ENCODE measurements around the gene SYNJ2.

The SYNJ2 gene

DNA sequence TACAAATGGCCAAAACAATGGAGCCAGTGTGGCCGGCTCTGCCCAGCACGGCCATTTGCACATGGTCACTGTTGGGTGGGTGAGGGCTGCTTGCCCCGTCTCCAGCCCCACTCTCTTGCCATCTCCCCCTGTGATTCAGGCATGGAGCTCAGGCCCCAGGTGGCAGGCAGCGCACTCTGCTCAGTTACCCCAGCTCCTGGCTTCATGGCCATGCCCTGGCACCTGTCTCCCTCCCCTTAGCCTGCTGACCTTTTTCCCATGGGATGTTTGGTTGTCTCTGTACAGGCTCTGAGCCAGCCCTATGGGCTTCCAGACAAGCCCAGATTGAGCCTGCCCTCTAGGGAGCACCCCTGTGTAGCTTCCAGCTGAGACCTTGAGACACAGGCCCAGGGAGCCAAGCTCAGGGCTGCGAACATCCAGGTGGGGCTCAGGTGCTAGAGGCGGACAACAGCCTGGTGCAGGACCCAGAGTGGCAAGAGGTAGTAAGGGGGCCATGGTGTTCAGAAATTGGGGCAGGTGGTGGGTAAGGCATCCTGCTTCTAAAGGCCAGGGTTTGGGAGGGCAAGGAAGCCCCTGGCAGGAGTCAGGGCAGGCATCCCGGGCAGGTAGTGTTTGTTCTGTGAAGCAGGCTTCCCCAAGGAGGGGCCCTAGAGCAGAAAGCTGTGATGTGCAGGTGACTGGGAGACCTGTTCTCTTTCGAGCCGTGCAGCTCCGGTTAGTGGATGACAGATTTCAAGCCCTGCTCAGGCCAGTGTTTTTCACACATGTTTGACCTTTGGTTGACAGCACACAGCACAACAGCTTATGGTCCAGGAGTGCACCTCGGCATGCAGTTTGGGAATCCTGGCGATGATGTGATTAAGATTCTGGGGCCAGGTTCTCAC lies 17.7 kb downstream of the SYNJ2 start:
- FAIRE-seq: no peak

DNA sequence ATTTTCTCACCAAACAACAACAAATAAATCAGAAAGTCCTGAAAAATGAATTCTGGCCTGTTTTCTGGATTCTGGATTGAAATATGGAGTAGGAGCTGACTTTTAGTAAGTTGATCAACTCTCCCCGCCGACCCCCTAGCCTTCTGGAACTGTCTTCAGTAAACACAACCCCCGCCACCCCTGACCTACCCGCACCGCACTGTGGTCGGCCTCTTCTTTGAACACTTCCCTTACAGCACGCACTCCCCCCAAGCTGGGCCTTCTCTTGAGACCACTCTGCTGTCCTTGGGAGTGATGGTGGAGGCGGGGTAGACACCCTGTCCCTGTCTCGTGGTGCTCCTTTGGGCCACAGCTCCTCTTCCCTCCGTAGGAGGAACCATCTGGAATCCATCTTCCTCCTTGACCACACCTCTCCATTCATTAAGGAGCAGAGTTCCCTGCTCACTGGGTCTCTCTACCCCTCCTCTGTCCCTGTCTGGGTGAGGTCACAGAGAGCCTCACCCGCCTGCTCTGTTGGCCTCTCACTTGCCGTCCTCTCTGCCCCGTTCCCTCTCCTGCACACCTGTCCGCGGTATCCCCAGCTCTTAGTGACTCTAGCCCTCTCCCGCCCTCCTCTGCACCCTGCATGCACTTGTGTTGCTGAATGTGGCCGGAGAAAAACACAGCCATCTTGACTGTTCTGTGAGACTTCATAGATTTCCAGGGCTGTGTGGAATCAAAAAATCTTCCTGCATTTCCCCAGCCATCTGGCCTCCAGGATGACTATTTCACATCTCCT lies 19.1 kb downstream of the SYNJ2 start:
- FAIRE-seq: no peak

DNA sequence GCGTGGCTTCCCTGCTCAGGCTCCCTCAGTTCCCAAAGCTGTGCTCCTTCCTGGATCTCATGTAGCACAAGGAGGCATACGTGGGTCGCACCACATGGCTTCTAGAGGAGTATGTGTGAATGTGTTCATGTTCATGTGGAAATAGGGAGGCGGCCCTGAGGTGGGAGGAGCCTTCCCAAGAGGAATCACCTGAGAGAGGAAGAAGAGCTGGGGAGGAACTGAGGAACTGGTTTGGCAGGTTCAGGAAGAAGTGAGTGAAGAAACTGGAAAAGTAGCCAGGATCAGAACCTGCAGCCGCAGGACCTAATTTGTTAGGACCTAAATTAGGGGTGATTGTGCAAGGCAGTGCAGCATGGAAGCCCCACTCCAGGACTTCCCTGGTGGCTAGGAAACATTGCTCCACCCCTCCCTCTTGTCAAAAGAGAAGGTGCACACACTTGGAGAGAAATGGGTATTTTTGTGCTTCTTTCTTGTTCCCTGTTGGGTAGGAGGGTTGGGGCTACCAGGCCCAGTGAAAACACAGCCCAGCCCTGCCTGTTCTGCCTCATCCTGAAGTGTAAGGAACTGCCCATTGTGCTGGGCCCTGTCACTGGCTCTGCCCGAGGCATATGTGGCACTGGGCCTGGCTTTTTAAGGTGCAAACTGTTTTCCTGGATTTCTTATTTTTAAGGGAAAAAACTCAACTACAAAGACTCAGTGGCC lies 20.7 kb downstream of the SYNJ2 start:
- FAIRE-seq: no peak

DNA sequence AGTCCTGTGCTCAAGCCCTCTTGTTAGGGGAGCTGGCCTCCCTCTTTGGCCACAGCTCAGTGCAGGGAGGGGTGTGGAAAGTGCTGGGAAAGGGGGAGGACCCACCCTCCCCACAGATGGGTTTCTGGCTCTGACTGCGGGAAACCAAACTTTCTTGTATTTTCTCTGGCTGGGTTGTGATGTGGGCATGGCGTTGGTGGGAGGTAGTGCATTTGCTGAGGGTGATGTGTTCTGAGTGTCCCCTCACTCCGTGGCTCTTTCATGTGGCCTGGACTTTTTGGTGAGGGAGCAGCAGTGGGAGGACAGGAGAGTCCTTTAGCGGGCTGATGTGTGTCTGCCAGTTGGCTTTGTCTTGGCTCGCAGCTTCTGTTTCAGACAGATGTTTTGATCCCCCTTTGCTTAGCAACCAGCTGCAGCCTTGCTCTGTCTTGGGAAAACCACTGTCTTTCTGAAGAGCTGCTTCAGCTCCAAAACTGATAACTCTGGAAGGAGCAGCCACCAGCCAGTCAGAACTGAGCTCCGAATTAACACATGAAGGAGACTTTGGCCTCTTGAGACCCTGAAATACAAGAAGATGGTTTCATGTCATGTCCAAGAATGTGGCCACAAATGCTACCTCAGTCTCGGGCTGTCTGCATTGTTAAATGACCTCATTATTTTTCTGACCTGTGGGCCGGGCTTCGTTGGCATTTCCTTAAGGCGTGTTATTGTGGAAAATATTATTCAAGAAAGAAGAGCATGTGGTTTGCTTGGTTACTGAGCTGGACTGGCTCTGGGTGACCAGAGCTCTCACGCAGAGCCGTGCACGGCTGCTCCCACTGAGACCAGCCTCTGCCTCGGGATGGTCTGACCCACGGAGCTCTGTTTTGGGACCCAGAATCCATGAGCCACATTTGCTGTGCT lies 21.5 kb downstream of the SYNJ2 start:
- FAIRE-seq: no peak

DNA sequence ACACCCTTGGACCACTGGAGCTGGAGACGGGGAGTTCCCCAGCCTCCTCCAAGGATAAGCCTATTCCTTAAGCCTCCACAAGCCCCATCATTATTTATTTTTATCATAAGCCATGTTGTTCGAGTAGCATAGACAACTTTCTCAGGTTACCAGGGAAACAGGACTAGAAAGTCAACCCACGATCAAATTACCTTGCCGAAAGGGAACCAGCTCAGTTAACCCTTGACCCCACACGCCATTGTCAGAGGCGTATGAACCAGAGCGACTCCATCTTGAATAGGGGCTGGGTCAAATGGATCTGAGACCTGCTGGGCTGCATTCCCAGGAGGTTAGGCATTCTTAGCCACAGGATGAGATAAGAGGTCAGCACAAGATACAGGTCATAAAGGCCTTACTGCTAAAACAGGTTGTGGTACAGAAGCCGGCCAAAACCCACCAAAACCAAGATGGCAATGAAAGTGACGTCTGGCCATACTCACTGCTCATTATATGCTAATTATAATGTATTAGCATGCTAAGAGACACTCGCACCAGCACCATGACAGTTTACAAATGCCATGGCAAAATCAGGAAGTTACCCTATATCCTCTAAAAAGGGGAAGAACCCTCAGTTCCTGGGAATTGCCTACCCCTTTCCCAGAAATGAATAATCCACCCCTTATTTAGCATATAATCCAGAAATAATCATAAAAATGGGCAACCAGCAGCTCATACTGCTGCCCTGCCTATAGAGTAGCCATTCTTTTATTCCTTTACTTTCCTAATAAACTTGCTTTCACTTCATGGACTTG lies 22.4 kb downstream of the SYNJ2 start:
- no peak for FAIRE-seq

DNA sequence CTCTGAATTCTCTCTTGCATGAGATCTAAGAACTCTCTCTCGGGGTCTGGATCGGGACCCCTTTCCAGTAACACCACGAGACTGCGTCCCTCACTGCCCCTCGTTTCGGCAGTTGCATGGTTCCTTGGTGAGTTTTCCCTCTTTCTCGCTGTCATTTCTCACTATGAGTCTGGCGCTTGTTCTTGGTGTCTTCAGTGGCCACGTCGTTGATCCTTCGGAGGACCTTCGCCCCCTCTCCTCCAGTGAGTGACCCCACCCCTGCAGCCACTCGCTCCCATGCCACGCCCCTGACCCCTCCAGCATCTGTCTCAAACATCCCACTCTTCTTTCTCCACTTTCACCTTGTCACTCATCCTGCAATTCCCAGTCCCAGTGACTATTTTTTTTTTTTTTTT lies 23.0 kb downstream of the SYNJ2 start:
- FAIRE-seq: no peak

DNA sequence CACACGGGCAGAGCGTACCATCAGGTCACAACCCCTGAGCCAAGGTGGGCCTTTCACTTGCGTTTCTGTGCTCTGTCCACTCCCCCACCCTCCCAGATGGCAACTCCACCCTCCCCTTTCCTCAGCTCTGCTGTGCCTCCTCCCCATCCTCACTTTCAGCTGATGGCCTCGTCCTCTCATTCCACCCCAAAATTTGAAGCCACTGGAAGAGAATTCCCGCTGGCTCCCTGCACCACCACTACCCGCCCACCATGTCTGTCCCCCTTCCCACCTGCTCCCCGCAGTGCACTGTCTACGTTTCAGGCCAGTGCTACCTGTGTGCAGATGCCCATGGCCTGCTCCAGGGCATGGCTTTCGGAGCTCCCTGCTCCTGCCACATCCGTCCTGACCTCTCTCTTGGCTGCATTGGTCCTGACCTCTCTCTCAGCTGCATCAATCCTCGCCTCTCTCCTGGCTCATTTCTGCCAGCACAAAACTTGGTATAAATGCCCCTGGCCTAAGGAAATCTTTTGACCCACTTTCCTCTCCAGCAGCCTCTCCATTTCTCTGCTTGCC lies 24.0 kb downstream of the SYNJ2 start:
- no peak for FAIRE-seq

DNA sequence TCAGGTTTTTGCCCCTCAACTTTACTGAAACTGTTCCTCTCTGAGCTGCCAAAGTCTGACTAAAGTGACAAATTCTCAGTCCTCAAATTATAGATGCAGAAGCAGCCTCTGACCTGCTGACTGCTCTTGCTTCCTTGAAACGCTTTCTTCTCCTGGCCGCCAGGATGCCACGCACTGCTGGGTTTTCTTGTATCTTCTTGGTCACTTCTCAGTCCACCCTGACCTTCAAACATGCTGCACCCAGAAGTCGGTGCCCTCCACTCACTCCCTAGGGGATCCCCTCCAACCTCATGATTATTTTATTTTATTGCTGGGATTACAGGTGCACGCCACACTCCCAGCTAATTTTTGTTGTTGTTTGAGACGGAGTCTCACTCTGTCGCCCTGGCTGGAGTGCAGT lies 24.7 kb downstream of the SYNJ2 start:
- no peak for FAIRE-seq

DNA sequence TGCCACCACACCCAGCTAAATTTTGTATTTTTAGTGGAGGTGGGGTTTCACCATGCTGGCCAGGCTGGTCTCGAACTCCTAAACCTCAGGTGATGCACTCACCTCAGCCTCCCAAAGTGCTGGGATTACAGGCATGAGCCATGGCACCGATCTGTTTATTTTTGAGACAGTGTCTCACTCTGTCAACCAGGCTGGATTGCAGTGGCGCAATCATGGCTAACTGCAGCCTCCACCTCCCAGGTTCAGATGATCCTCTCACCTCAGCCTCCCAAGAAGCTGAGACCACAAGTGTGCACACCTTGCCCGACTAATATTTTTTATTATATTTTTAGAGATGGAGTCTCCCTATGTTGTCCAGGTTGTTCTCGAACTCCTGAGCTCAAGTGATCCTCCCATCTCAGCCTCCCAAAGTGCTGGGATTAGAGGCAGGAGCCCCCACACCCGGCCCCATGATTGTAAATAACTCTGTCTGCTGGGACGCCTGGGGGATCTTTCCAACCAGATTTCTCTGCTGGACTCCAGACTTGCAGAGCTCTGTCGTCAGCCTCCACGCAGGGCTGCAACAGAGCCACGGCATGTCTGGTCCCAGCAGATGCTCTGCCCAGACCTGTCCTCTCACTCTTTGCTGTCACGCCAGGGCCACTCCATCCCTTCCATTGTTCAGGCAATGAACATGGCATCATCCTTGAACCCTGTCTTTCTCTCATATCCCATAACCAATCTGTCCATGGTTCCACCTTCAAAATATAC lies 25.3 kb downstream of the SYNJ2 start:
- no peak for FAIRE-seq

DNA sequence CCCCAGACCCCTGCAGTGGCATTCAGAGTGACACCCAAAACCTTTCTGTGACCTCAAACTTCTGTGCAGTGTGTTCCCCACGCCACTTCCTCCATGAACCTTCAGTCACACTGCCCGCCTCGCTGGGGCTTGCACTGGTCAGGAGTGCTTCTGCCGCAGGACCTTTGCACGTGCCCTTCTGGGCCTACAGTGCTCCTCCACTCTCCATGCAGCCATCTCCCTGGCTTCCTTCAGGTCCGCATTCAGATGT lies 27.1 kb downstream of the SYNJ2 start:
- FAIRE-seq: no peak

DNA sequence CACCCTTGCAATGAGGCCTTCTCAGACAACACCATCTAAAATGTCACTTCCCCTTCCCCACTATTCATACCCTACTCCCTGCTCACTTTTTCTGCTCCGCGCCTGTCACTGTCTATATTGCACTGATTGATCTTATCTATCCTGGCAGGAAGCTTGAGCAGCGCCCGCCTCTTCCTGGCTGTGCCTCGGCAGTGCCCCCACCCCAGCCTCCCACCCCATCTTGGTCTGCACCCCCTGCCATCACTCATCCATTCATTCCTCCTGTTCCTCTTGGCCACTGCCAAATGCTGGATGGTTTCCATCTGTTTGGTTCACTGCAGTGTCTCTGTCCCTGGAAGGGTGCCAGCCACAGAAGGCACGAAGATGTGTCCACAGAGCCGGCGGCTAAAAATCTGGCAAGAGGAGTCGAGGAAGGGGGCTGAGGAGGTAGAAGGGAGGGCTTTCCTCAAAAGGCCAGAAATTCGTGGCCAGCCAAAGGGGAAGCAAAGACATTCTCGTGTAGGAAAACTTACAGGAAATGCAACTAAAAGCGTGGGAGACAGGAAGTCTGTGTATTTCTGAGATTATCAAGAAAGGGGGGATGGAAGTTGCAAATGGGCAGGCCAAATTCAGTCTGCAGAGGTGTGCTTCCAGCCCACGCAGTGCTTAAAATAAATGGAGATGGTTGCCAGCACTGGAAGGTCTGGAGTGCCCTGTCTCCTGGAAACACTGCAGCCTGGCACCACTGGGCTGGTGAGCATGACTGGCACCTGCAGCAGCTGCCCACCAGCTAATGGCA lies 27.6 kb downstream of the SYNJ2 start:
- no peak for FAIRE-seq

DNA sequence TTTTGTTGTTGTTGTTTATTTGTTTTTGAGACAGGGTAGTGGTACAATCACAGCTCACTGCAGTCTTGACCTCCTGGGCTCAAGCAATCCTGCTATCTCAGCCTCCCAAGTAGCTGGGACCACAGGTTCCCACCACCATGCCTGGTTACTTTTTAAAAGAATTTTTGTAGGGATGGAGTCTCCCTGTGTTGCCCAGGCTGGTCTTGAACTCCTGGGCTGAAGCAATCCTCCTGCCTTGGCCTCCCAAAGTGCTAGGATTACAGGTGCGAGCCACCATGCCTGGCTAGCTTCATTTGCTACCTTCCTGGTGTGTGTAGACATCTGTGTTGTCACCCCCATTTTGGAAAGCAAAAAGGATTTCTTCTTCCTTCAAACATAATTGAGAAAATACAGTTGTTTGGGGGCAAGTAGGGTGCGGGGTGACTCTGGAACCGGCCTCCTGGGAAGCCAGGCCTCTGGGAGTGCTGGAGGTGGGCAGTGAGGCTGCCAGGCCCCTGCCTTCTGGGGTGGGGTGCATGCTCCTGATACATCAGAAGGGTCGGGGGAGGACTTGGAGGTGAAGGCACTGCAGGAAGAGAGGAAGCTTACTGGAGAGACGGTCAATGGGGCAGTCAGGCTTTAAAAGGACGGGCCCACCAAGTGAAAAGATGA lies 28.4 kb downstream of the SYNJ2 start:
- FAIRE-seq: no peak

DNA sequence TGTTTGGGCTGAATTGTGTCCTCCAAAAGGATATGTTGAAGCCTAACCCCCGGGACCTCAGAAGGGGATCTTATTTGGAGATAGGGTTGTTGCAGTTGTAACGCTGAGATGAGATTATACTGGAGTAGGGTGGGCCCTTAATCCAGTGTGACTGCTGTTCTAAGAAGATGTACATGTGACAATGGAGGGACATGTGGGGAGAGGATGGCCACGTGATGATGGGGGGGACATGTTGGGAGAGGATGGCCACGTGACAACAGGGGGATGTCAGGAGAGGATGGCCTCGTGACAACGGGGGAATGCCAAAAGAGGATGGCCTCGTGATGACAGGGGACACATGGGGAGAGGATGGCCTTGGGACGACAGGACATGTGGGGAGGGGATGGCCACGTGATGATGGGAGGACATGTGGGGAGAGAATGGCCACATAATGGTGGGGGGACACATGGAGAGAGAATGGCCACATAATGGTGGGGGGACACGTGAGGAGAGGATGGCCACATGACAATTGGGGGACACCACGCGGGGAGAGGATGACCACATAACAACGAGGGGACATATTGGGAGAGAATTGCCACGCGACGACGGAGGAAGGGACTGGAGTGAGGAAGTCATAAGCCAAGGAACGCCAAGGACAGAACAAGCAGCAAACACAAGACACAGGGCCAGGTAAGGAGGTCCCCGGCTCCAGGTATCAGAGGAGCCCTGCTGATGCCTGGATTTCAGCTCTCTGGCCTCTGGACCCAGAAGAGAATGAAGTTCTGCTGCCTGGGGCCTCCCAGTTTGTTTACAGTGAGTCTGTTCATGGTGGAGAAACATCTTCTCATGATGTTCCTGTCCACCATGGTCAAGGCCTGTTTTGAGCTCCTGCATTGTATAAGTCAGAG lies 29.2 kb downstream of the SYNJ2 start:
- no peak for FAIRE-seq

DNA sequence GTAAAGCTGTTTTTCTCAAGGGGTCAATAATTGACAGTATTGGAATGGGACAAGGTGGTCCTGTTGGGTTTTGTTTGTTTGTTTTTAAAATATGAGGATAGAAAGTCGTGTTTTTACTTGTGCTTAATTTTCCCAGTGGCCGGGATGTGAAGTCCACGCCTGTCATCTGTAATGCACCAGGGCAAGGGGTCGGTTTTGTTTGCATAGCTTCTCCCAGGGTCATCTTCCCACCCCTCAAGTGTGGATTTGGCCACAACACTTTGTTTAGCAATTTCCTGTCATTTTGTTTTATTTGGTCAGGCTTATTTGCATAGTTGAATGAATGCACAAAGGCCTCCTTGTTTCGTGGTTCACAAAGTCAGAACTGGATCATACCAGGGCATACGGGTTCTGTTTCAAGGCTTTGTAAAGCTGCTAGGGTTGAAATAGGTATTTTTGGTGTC lies 29.8 kb downstream of the SYNJ2 start:
- FAIRE-seq: no peak

DNA sequence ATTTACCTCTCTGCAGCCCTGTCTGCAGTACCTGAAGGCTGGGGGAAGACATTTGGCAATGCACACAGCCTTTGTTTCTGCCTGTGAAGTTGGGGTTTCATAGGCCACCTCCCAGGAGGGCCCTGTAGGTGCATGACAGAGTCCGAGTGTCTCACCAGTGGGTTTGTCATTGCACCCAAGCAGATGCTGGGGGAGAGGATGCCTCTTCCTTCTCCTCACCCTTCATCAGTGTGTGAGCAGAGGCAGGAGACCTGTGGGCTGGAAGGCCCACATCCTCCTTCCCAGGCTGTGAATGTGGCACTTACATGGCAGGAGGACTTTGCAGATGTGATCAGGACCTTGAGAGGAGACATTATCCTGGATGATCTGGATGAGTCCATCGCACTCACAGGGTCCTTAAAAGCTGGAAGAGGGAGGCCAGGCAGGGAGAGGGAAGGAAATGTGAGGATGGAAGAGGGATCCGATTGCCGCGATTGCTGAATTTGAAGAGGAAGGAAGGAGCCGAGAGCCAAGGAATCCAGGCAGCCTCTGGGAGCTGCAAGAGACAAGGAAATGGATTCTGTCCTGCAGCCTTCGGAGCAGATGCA lies 30.4 kb downstream of the SYNJ2 start:
- no peak for FAIRE-seq

DNA sequence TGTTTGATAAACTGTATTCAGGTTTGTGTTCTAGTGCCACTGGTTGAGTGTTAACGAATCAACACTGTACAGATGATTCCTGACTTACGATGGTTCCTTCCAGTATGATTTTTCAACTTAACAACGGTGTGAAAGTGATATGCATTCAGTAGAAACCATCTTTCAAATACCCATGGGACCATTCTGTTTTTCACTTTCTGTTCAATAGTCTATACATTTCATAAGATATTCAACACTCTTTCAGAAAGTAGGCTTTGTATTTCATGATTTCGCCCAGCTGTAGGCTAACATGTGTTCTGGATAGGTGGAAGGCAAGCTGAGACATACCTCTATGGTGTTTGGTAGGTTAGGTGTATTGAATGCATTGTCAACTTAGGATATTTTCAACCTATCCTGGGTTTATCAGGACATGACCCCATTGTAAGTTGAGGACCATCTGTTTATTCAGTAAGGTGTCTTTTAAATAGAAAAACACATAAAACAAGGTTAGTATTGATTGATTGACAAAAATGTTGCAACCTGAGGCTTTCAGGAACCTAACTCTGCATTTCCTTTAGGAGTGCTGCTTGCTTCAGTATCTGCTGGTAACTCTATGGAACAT lies 32.3 kb downstream of the SYNJ2 start:
- FAIRE-seq: no peak

DNA sequence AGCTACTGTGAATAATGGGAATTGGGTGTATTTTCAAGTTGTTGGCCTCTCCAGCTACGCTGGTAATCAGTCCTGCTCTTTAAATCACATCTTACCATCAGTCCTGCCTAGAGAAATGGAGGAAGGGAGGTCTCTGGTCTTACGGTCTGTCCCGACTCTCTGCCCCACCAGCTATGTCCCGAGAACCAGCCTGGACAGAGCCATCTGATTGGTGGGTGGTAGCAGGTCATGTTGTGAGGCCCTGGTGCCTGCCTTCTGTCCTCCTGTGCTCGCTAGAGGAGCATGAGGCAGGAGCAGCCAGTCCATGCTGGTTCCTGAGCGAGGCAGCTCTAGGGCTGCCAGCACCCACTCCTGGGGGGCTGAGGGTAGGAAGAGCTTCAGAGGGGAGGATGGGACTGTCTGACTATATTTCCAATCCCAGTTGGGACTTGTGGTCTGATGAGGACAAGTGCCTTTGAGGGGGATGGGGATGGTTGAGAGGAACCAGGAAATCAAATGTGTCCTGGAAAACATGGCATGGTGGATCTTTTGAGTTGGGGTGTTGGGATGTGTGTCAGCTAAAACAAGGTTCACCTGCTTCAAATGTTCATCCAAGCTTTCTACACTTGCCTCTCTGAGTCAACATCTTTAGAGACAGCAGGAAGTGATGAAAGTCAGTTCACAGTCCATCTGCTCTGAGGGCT lies 33.0 kb downstream of the SYNJ2 start:
- no peak for FAIRE-seq
